Body of pancreas (tissue), 4 donors: Measurements from ENCODE around the gene FGF2.

Source experiments
- POLR2A ChIP-seq, 3 donors: fragments of 450-650 bp; IDR thresholded peaks; one replicate each; pipeline ENCODE4 v1.6.1; 2016; ENCODE audit warnings: antibody characterized with exemption in 3 of 3, mild to moderate bottlenecking in 2 of 3
- TF ChIP-seq, protein P1 (sequence below), 7 experiments: fragments of 450-650 bp in 4 of 7; fragments of 200-600 bp in 3 of 7; sonication (generic) in 3 of 7; IDR thresholded peaks; one replicate each; pipeline ENCODE4 v1.5.1; 2016 to 2019; ENCODE audit warnings: antibody characterized with exemption in 7 of 7

DNA sequence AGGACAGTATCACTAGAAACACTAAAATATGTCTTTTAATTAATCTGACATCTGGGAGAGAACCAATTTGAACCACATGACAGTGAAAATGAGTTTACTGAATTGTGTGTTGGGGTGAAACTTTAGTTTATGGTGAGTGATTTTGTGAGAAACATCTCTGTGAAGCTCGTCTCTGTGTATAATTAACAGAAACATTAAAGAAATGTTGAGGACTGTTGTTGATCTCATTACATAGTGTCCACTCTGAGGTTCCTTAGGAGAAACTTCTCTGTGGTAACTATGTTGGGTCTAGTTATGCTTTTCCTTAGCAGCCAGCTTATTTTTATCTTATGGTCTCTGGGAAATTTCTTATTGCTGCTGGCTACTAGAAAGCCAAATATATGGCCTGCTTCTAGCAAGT is 15.8 kb downstream of the FGF2 start:
- TF ChIP-seq, protein P1, sequence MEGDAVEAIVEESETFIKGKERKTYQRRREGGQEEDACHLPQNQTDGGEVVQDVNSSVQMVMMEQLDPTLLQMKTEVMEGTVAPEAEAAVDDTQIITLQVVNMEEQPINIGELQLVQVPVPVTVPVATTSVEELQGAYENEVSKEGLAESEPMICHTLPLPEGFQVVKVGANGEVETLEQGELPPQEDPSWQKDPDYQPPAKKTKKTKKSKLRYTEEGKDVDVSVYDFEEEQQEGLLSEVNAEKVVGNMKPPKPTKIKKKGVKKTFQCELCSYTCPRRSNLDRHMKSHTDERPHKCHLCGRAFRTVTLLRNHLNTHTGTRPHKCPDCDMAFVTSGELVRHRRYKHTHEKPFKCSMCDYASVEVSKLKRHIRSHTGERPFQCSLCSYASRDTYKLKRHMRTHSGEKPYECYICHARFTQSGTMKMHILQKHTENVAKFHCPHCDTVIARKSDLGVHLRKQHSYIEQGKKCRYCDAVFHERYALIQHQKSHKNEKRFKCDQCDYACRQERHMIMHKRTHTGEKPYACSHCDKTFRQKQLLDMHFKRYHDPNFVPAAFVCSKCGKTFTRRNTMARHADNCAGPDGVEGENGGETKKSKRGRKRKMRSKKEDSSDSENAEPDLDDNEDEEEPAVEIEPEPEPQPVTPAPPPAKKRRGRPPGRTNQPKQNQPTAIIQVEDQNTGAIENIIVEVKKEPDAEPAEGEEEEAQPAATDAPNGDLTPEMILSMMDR (IDR thresholded peaks at IDR 0.05): no peak
- TF ChIP-seq POLR2A (IDR thresholded peaks at IDR 0.05): no peak
